Measurements from ENCODE around the gene SEPTIN2.
"Not testable (repeated sequence)": the region's sequence is repeated elsewhere in the genome, so short reads cannot be mapped to it uniquely, and the experiment has no call there.

The SEPTIN2 gene

GRCh38 chr2:241372361-241372992 lies 56.8 kb downstream of the SEPTIN2 start:
- DNase-seq (ENCODE audit: extremely low spot score), result no peak
- TF ChIP-seq L3MBTL2 (conservative IDR thresholded peaks at IDR 0.05), result no peak
- no peak for TF ChIP-seq BHLHE40 (IDR thresholded peaks at IDR 0.05; ENCODE audit: borderline replicate concordance)
- no peak for TF ChIP-seq FOXA1 (IDR thresholded peaks at IDR 0.05)
- no peak for TF ChIP-seq PKNOX1 (IDR thresholded peaks at IDR 0.05)
- TF ChIP-seq NFRKB (IDR thresholded peaks at IDR 0.05), result no peak
- TF ChIP-seq SUZ12 (IDR thresholded peaks at IDR 0.05), result no peak
- TF ChIP-seq CTBP1 (IDR thresholded peaks at IDR 0.05; ENCODE audit: borderline replicate concordance), result no peak
- no peak for TF ChIP-seq ARNT (IDR thresholded peaks at IDR 0.05)
- no peak for TF ChIP-seq TARDBP (IDR thresholded peaks at IDR 0.05)
- ChIA-PET CTCF (no interaction called here), POLR2A (no interaction called here)

GRCh38 chr2:241373446-241373845 lies 57.7 kb downstream of the SEPTIN2 start:
- DNase-seq (ENCODE audit: extremely low spot score), result no peak
- ChIA-PET CTCF (no interaction called here), POLR2A (no interaction called here)
- TF ChIP-seq FOXM1 (IDR thresholded peaks at IDR 0.05; ENCODE audit: borderline replicate concordance), result no peak
- TF ChIP-seq HDGF (IDR thresholded peaks at IDR 0.05; ENCODE audit: borderline replicate concordance), result no peak
- TF ChIP-seq FOXK2 (IDR thresholded peaks at IDR 0.05), result no peak
- TF ChIP-seq CTBP1 (IDR thresholded peaks at IDR 0.05; ENCODE audit: borderline replicate concordance), result no peak
- TF ChIP-seq ELF4 (IDR thresholded peaks at IDR 0.05), result no peak
- TF ChIP-seq LEF1 (IDR thresholded peaks at IDR 0.05; ENCODE audit: borderline replicate concordance), result no peak

GRCh38 chr2:241373906-241374305 lies 58.2 kb downstream of the SEPTIN2 start:
- POLR2A ChIA-PET; CTCF ChIA-PET; DNase-seq (ENCODE audit: extremely low spot score): not testable (repeated sequence)

GRCh38 chr2:241375300-241375699 lies 59.6 kb downstream of the SEPTIN2 start:
- TF ChIP-seq CTBP1 (IDR thresholded peaks at IDR 0.05; ENCODE audit: borderline replicate concordance) (no peak), PKNOX1 (IDR thresholded peaks at IDR 0.05) (no peak), FOXA1 (IDR thresholded peaks at IDR 0.05) (no peak), ARNT (IDR thresholded peaks at IDR 0.05) (no peak), SP1 (IDR thresholded peaks at IDR 0.05) (no peak)
- CTCF ChIA-PET, result no interaction called here
- DNase-seq (ENCODE audit: extremely low spot score), result no peak
- POLR2A ChIA-PET, result no interaction called here

GRCh38 chr2:241376808-241377207 lies 61.1 kb downstream of the SEPTIN2 start:
- DNase-seq (ENCODE audit: extremely low spot score), result no peak
- POLR2A ChIA-PET, result no interaction called here
- TF ChIP-seq LEF1 (IDR thresholded peaks at IDR 0.05; ENCODE audit: borderline replicate concordance), result no peak
- no peak for TF ChIP-seq L3MBTL2 (conservative IDR thresholded peaks at IDR 0.05)
- no peak for TF ChIP-seq ELF4 (IDR thresholded peaks at IDR 0.05)
- TF ChIP-seq FOXA1 (IDR thresholded peaks at IDR 0.05), result no peak
- no peak for TF ChIP-seq BHLHE40 (IDR thresholded peaks at IDR 0.05; ENCODE audit: borderline replicate concordance)
- no peak for TF ChIP-seq NFRKB (IDR thresholded peaks at IDR 0.05)
- no peak for TF ChIP-seq HDGF (IDR thresholded peaks at IDR 0.05; ENCODE audit: borderline replicate concordance)
- no peak for TF ChIP-seq FOXK2 (IDR thresholded peaks at IDR 0.05)
- TF ChIP-seq SP1 (IDR thresholded peaks at IDR 0.05), result no peak
- TF ChIP-seq SUZ12 (IDR thresholded peaks at IDR 0.05), result no peak
- no peak for TF ChIP-seq ARNT (IDR thresholded peaks at IDR 0.05)
- no peak for TF ChIP-seq CTBP1 (IDR thresholded peaks at IDR 0.05; ENCODE audit: borderline replicate concordance)
- CTCF ChIA-PET, result no interaction called here

GRCh38 chr2:241378816-241379215 lies 63.1 kb downstream of the SEPTIN2 start:
- POLR2A ChIA-PET, result no interaction called here
- TF ChIP-seq HDGF (IDR thresholded peaks at IDR 0.05; ENCODE audit: borderline replicate concordance), result no peak
- no peak for TF ChIP-seq PKNOX1 (IDR thresholded peaks at IDR 0.05)
- TF ChIP-seq FOXK2 (IDR thresholded peaks at IDR 0.05), result no peak
- no peak for TF ChIP-seq BHLHE40 (IDR thresholded peaks at IDR 0.05; ENCODE audit: borderline replicate concordance)
- no peak for TF ChIP-seq NFRKB (IDR thresholded peaks at IDR 0.05)
- no peak for TF ChIP-seq ZNF384 (IDR thresholded peaks at IDR 0.05)
- TF ChIP-seq SP1 (IDR thresholded peaks at IDR 0.05), result no peak
- no peak for TF ChIP-seq L3MBTL2 (conservative IDR thresholded peaks at IDR 0.05)
- TF ChIP-seq FOXM1 (IDR thresholded peaks at IDR 0.05; ENCODE audit: borderline replicate concordance), result no peak
- TF ChIP-seq FOXA1 (IDR thresholded peaks at IDR 0.05), result no peak
- TF ChIP-seq LEF1 (IDR thresholded peaks at IDR 0.05; ENCODE audit: borderline replicate concordance), result no peak
- no peak for TF ChIP-seq TARDBP (IDR thresholded peaks at IDR 0.05)
- CTCF ChIA-PET, result no interaction called here
- no peak for DNase-seq (ENCODE audit: extremely low spot score)

Measured in HEK293T (cell line).